Astrocyte (in vitro differentiated cells and primary cell): ENCODE results near the gene PPIF. TPM values are rescaled to one million over a fixed set of nuclear protein-coding genes. Genes with fewer than 3 reads are reported as not detected.

Experiments used
- DNase-seq: peaks from one replicate; pipeline ENCODE4 v3.0.0-alpha.2; 2010; ENCODE audit warnings: low read depth
- FAIRE-seq: peaks from 2 replicates; lab custom pipeline; 2011; peaks lifted over from hg19 to GRCh38; lab: Jason Lieb, UNC
- H2AFZ ChIP-seq: 2 replicates; pipeline ENCODE4 v1.6.0; 2012; ENCODE audit warnings: low read depth, low read length, inconsistent platforms
- H3K27ac ChIP-seq: 2 replicates; pipeline ENCODE4 v1.5.1; 2011; ENCODE audit warnings: low read depth, low read length, inconsistent platforms
- H3K27me3 ChIP-seq: 2 replicates; pipeline ENCODE4 v1.6.0; 2011; ENCODE audit warnings: low read length, inconsistent platforms; ENCODE audit not compliant: insufficient read depth
- H3K36me3 ChIP-seq: 2 replicates; pipeline ENCODE4 v1.5.1; 2011; ENCODE audit warnings: low read length, inconsistent platforms; ENCODE audit not compliant: insufficient read depth
- H3K4me1 ChIP-seq: 2 replicates; pipeline ENCODE4 v1.5.1; 2011; ENCODE audit warnings: low read length, inconsistent platforms; ENCODE audit not compliant: insufficient read depth
- H3K4me2 ChIP-seq: 2 replicates; pipeline ENCODE4 v1.6.0; 2012; ENCODE audit warnings: low read length, inconsistent platforms
- H3K4me3 ChIP-seq: 2 replicates; pipeline ENCODE4 v1.5.1; 2011; ENCODE audit warnings: low read depth, mild to moderate bottlenecking, low read length, inconsistent platforms; ENCODE audit not compliant: insufficient read depth
- H3K79me2 ChIP-seq: 2 replicates; pipeline ENCODE4 v1.6.0; 2012; ENCODE audit warnings: mild to moderate bottlenecking, low read length, inconsistent platforms; ENCODE audit not compliant: insufficient read depth
- H3K9ac ChIP-seq: 2 replicates; pipeline ENCODE4 v1.6.0; 2012; ENCODE audit warnings: mild to moderate bottlenecking, low read length, inconsistent platforms
- H3K9me3 ChIP-seq: 2 replicates; pipeline ENCODE4 v1.5.1; 2012; ENCODE audit warnings: low read depth, mild to moderate bottlenecking, low read length, inconsistent platforms; ENCODE audit not compliant: insufficient read depth
- H4K20me1 ChIP-seq: 2 replicates; pipeline ENCODE4 v1.6.0; 2012; ENCODE audit warnings: low read length, inconsistent platforms; ENCODE audit not compliant: insufficient read depth
- H3K27ac Mint-ChIP-seq: one replicate; pipeline ENCODE4 v1.8.0; 2021; ENCODE audit warnings: mild to moderate bottlenecking, mixed read lengths; ENCODE audit not compliant: unreplicated experiment
- H3K27me3 Mint-ChIP-seq: one replicate; pipeline ENCODE4 v1.8.0; 2021; ENCODE audit warnings: low read depth, mixed read lengths; ENCODE audit not compliant: unreplicated experiment
- H3K36me3 Mint-ChIP-seq: one replicate; pipeline ENCODE4 v1.8.0; 2021; ENCODE audit warnings: low read depth, mixed read lengths; ENCODE audit not compliant: unreplicated experiment
- H3K4me1 Mint-ChIP-seq: one replicate; pipeline ENCODE4 v1.8.0; 2021; ENCODE audit warnings: low read depth, mixed read lengths; ENCODE audit not compliant: unreplicated experiment
- H3K4me3 Mint-ChIP-seq: one replicate; pipeline ENCODE4 v1.8.0; 2021; ENCODE audit warnings: mild to moderate bottlenecking, moderate library complexity, mixed read lengths; ENCODE audit not compliant: unreplicated experiment
- H3K9me3 Mint-ChIP-seq: one replicate; pipeline ENCODE4 v1.8.0; 2021; ENCODE audit warnings: mild to moderate bottlenecking, mixed read lengths; ENCODE audit not compliant: unreplicated experiment
- CTCF ChIP-seq: IDR thresholded peaks from 2 replicates; pipeline ENCODE4 v1.5.1; 2011; ENCODE audit warnings: low read depth, mild to moderate bottlenecking, inconsistent platforms, low read length, moderate library complexity; ENCODE audit not compliant: insufficient read depth
- EZH2 ChIP-seq: IDR thresholded peaks from 2 replicates; pipeline ENCODE4 v1.6.1; 2012; ENCODE audit warnings: mild to moderate bottlenecking, low read length, inconsistent platforms; ENCODE audit not compliant: insufficient read depth
- total RNA-seq: library from RNA; stranded (reverse); gene quantifications from 2 replicates; pipeline ENCODE4 v1.2.1, GENCODE V29; 2021

PPIF gene
- total RNA-seq, 1 donor from 2014 or later, result 31.7 TPM

- H4K20me1 ChIP-seq, result no peaks in the 10 kb centered on the region
- Mint-ChIP-seq H3K4me3 (no peak overlapping the region), H3K4me1 (peaks cover 20% of the 10 kb centered on the region), H3K27me3 (no peaks in the 10 kb centered on the region), H3K9me3 (no peaks in the 10 kb centered on the region), H3K27ac (no peak overlapping the region), H3K36me3 (no peaks in the 10 kb centered on the region)
- no peak for TF ChIP-seq EZH2
- no peak for TF ChIP-seq CTCF
- H3K4me1 ChIP-seq, result peaks cover 24% of the 10 kb centered on the region
- no peaks in the 10 kb centered on the region for H3K27me3 ChIP-seq
- FAIRE-seq, result no peak
- DNase-seq, result no peak
- no peaks in the 10 kb centered on the region for H3K9me3 ChIP-seq
- H3K79me2 ChIP-seq, result no peaks in the 10 kb centered on the region
- no peak overlapping the region for H3K4me2 ChIP-seq
- H2AFZ ChIP-seq, result no peak overlapping the region
- no peak overlapping the region for H3K9ac ChIP-seq
- no peak overlapping the region for H3K27ac ChIP-seq
- no peak overlapping the region for H3K4me3 ChIP-seq
- no peaks in the 10 kb centered on the region for H3K36me3 ChIP-seq
These were observed 33.1 kb downstream of the PPIF start for GRCh38 chr10:79380125-79380945.

GRCh38 chr10:79380946-79381721 lies 33.9 kb downstream of the PPIF start:
- no peak for FAIRE-seq
- peak overlapping the region; percentile 91 for H3K27ac Mint-ChIP-seq
- H3K27me3 ChIP-seq, result no peaks in the 10 kb centered on the region
- no peaks in the 10 kb centered on the region for H3K79me2 ChIP-seq
- H3K9me3 Mint-ChIP-seq, result no peaks in the 10 kb centered on the region
- peak overlapping the region; percentile 67 for H3K27ac ChIP-seq
- peak overlapping the region; percentile 37 for H3K9ac ChIP-seq
- H3K9me3 ChIP-seq, result no peaks in the 10 kb centered on the region
- H3K36me3 ChIP-seq, result no peaks in the 10 kb centered on the region
- no peak overlapping the region for H2AFZ ChIP-seq
- TF ChIP-seq CTCF (no peak), EZH2 (no peak)
- H3K4me3 ChIP-seq, result no peak overlapping the region
- peak overlapping the region; percentile 50 for H3K4me2 ChIP-seq
- H3K36me3 Mint-ChIP-seq, result no peaks in the 10 kb centered on the region
- no peaks in the 10 kb centered on the region for H4K20me1 ChIP-seq
- peaks cover 24% of the 10 kb centered on the region for H3K4me1 ChIP-seq
- H3K27me3 Mint-ChIP-seq, result no peaks in the 10 kb centered on the region
- no peak for DNase-seq
- H3K4me1 Mint-ChIP-seq, result peaks cover 16% of the 10 kb centered on the region
- H3K4me3 Mint-ChIP-seq, result no peak overlapping the region
